Endothelial cell of umbilical vein (primary cell): ENCODE results near the gene LYPD1. TPM values are rescaled to one million over a fixed set of nuclear protein-coding genes. Genes with fewer than 3 reads are reported as not detected.

Experiments
- BruUV-seq: library from RNA; stranded (reverse); fragments of 400-500 nt; replicated peaks from 2 replicates; lab custom pipeline; 2021; lab: Mats Ljungman, UMichigan
- CTCF ChIA-PET: fragments of 300-600, 350-600 bp; sonication (Branson Sonifier 250); formaldehyde crosslinking; loops from one replicate; lab custom pipeline; 2021; ENCODE audit warnings: antibody characterized with exemption, inconsistent platforms; lab: Charles Lee
- POLR2A ChIA-PET: fragments of 300-600, 350-600 bp; sonication (Branson Sonifier 250); formaldehyde crosslinking; loops from one replicate; lab custom pipeline; 2021; ENCODE audit warnings: antibody characterized with exemption, inconsistent platforms; lab: Charles Lee
- DNase-seq: peaks from one replicate; pipeline ENCODE4 v3.0.0-alpha.2; 2011; ENCODE audit warnings: low read depth, low spot score
- FAIRE-seq: peaks from 2 replicates; lab custom pipeline; 2011; peaks lifted over from hg19 to GRCh38; lab: Jason Lieb, UNC
- H2AFZ ChIP-seq: 2 replicates; pipeline ENCODE4 v1.6.0; 2012; ENCODE audit warnings: low read depth, low read length, control low read depth, inconsistent platforms
- H3K27ac ChIP-seq: 2 replicates; pipeline ENCODE4 v1.5.1; 2011; ENCODE audit warnings: low read depth, mild to moderate bottlenecking, control low read depth, low read length, moderate library complexity; ENCODE audit not compliant: insufficient read depth
- H3K27me3 ChIP-seq, 2 experiments: 2 replicates each; pipeline versions ENCODE4 v1.6.0 to v1.6.1; 2011; ENCODE audit warnings: low read length in 2 of 2, mixed read lengths in 1 of 2; ENCODE audit not compliant: control insufficient read depth in 2 of 2, insufficient read depth in 2 of 2
- H3K36me3 ChIP-seq, 2 experiments: 2 replicates in 1 of 2; 3 replicates in 1 of 2; pipeline ENCODE4 v1.5.1; 2011; ENCODE audit warnings: low read length in 2 of 2, mild to moderate bottlenecking in 1 of 2, moderate library complexity in 1 of 2; ENCODE audit not compliant: control insufficient read depth in 2 of 2, insufficient read depth in 2 of 2; ENCODE audit errors: extremely low read depth in 1 of 2
- H3K4me1 ChIP-seq: 3 replicates; pipeline ENCODE4 v1.5.1; 2011; ENCODE audit warnings: mild to moderate bottlenecking, low read length; ENCODE audit not compliant: control insufficient read depth, insufficient read depth; ENCODE audit errors: extremely low read depth
- H3K4me2 ChIP-seq: 2 replicates; pipeline ENCODE4 v1.6.1; 2011; ENCODE audit warnings: low read length, control low read depth, mixed read lengths; ENCODE audit not compliant: insufficient read depth
- H3K4me3 ChIP-seq, 3 experiments: fragments of 200-600 bp in 1 of 3; sonication (generic), shearing (Covaris generic) in 1 of 3; replicated peaks in 1 of 3; 2 replicates each; pipeline ENCODE4 v1.5.1; 2011 to 2016; ENCODE audit warnings: control low read depth in 3 of 3, low read length in 3 of 3, mild to moderate bottlenecking in 2 of 3, inconsistent platforms in 1 of 3, low read depth in 1 of 3, moderate library complexity in 1 of 3; ENCODE audit not compliant: insufficient read depth in 1 of 3
- H3K79me2 ChIP-seq: 2 replicates; pipeline ENCODE4 v1.6.0; 2012; ENCODE audit warnings: low read length, inconsistent platforms; ENCODE audit not compliant: control insufficient read depth, insufficient read depth
- H3K9ac ChIP-seq: replicated peaks from 2 replicates; pipeline ENCODE3; 2011; ENCODE audit warnings: low read length, control low read depth; ENCODE audit not compliant: insufficient read depth; ENCODE audit errors: extremely low read depth
- H3K9me1 ChIP-seq: replicated peaks from 3 replicates; pipeline ENCODE4 v1.6.0; 2011; ENCODE audit warnings: mild to moderate bottlenecking, low read length; ENCODE audit not compliant: control insufficient read depth, insufficient read depth; ENCODE audit errors: extremely low read depth
- H3K9me3 ChIP-seq: replicated peaks from 2 replicates; pipeline ENCODE4 v1.5.1; 2012; ENCODE audit warnings: low read length, inconsistent platforms; ENCODE audit not compliant: control insufficient read depth, insufficient read depth
- H4K20me1 ChIP-seq: replicated peaks from 2 replicates; pipeline ENCODE3; 2011; ENCODE audit warnings: mild to moderate bottlenecking, low read length; ENCODE audit not compliant: control insufficient read depth, insufficient read depth; ENCODE audit errors: extremely low read depth
- CTCF ChIP-seq, 2 donors: IDR thresholded peaks; 1 replicate in 1 of 2; 2 replicates in 1 of 2; pipeline ENCODE4 v1.5.1; 2011; ENCODE audit warnings: low read length in 2 of 2, mild to moderate bottlenecking in 2 of 2, moderate library complexity in 2 of 2, control low read depth in 1 of 2, inconsistent platforms in 1 of 2, low read depth in 1 of 2; ENCODE audit not compliant: insufficient read depth in 1 of 2; ENCODE audit errors: extremely low read depth in 1 of 2
- EZH2 ChIP-seq: IDR thresholded peaks from 2 replicates; pipeline ENCODE4 v1.6.1; 2012; ENCODE audit warnings: borderline replicate concordance, low read depth, mild to moderate bottlenecking, moderate library complexity, low read length, inconsistent platforms; ENCODE audit not compliant: severe bottlenecking
- FOS ChIP-seq: IDR thresholded peaks from 2 replicates; pipeline ENCODE4 v1.6.1; 2011; ENCODE audit warnings: mild to moderate bottlenecking, low read length, moderate library complexity, borderline replicate concordance; ENCODE audit not compliant: insufficient read depth
- GATA2 ChIP-seq: IDR thresholded peaks from 2 replicates; pipeline ENCODE4 v1.7.0; 2011; ENCODE audit warnings: low read depth, mild to moderate bottlenecking, moderate library complexity, mixed read lengths, low read length; ENCODE audit not compliant: insufficient read length, insufficient read depth
- JUN ChIP-seq: IDR thresholded peaks from 2 replicates; pipeline ENCODE4 v1.6.1; 2011; ENCODE audit warnings: borderline replicate concordance, low read depth; ENCODE audit not compliant: insufficient read length, insufficient read depth
- MAX ChIP-seq: IDR thresholded peaks from 2 replicates; pipeline ENCODE4 v1.6.1; 2011; ENCODE audit not compliant: insufficient read depth, insufficient read length
- MYC ChIP-seq: IDR thresholded peaks from one replicate; pipeline ENCODE4 v1.6.1; 2011; ENCODE audit warnings: mild to moderate bottlenecking, low read depth, low read length
- POLR2A ChIP-seq: IDR thresholded peaks from 2 replicates; pipeline ENCODE4 v1.6.1; 2012; ENCODE audit warnings: low read depth, mild to moderate bottlenecking, control low read depth, low read length
- POLR2AphosphoS5 ChIP-seq: IDR thresholded peaks from 2 replicates; pipeline ENCODE4 v1.6.1; 2012; ENCODE audit warnings: low read depth, mild to moderate bottlenecking, control low read depth, low read length, moderate library complexity; ENCODE audit not compliant: insufficient read depth
- dilution Hi-C: fragments of 300-500 bp; cut with MboI; formaldehyde crosslinking; loops from one replicate; pipeline ENCODE4 v1.15.0; 2019; ENCODE audit warnings: low sequenced_read_pairs; ENCODE audit not compliant: extremely low pct_ligation_motif_present
- intact Hi-C: fragments of 100-400 bp; cut with micrococcal nuclease; formaldehyde crosslinking; loops from one replicate; pipeline ENCODE4 v1.10.0; 2022
- polyA plus RNA-seq, 4 experiments: library from polyadenylated mRNA; depleted of rRNA in 3 of 4; stranded (reverse) in 3 of 4; unstranded in 1 of 4; fragments of >200 nt; gene quantifications; 2 replicates each; pipeline versions ENCODE4 v1.2.1 to v1.2.3, GENCODE V29; 2011 to 2012; ENCODE audit warnings: missing spikeins in 1 of 4
- total RNA-seq: library from RNA; stranded (reverse); gene quantifications from 2 replicates; pipeline ENCODE4 v1.2.3, GENCODE V29; 2021

The LYPD1 gene
- total and polyA plus RNA-seq, 2 donors (not counting 3 experiments of a cell fraction or from before 2014, with no cell fraction given): 76.6 to 105 TPM

GRCh38 chr2:132623096-132623839, 46.7 kb downstream of the LYPD1 start:
- POLR2A ChIA-PET: no interaction called here
- H3K4me1 ChIP-seq: no peaks in the 10 kb centered on the region
- no peaks in the 10 kb centered on the region for H3K79me2 ChIP-seq
- H3K27ac ChIP-seq: no peak overlapping the region
- BruUV-seq: no TSS peak
- no peak overlapping the region for H3K4me3 ChIP-seq
- CTCF ChIA-PET: interaction anchor here (1.5 kb wide), 1 partner anchor 72 kb away, joined by 3 read pairs; no protein-coding TSS in a partner anchor
- DNase-seq: peak; percentile 4
- H3K9ac ChIP-seq: no peak overlapping the region
- no peaks in the 10 kb centered on the region for H3K9me1 ChIP-seq
- no peaks in the 10 kb centered on the region for H4K20me1 ChIP-seq
- no peak overlapping the region for H2AFZ ChIP-seq
- intact Hi-C loops: no loop called here
- H3K27me3 ChIP-seq: no peaks in the 10 kb centered on the region
- no peak for TF ChIP-seq POLR2AphosphoS5
- no peak for TF ChIP-seq JUN
- TF ChIP-seq EZH2: no peak
- TF ChIP-seq POLR2A: no peak
- TF ChIP-seq MYC: no peak
- TF ChIP-seq MAX: no peak
- no peak for TF ChIP-seq GATA2
- no peak for TF ChIP-seq CTCF (IDR thresholded peaks at IDR 0.05; ENCODE audit: extremely low read depth in 1 of 2, insufficient read depth in 1 of 2, low read depth in 1 of 2, low read length in 2 of 2)
- no peak for TF ChIP-seq FOS
- H3K36me3 ChIP-seq: no peaks in the 10 kb centered on the region
- dilution Hi-C loops: no loop called here
- no peak for FAIRE-seq
- H3K9me3 ChIP-seq: no peaks in the 10 kb centered on the region
- no peak overlapping the region for H3K4me2 ChIP-seq
